ENCODE data around the gene PTPN3. TPM values are rescaled to one million over a fixed set of nuclear protein-coding genes. Genes with fewer than 3 reads are reported as not detected.

PTPN3 gene
- total and polyA plus RNA-seq, 4 donors = 6.3 to 30.3 (median 23.5) TPM

DNA sequence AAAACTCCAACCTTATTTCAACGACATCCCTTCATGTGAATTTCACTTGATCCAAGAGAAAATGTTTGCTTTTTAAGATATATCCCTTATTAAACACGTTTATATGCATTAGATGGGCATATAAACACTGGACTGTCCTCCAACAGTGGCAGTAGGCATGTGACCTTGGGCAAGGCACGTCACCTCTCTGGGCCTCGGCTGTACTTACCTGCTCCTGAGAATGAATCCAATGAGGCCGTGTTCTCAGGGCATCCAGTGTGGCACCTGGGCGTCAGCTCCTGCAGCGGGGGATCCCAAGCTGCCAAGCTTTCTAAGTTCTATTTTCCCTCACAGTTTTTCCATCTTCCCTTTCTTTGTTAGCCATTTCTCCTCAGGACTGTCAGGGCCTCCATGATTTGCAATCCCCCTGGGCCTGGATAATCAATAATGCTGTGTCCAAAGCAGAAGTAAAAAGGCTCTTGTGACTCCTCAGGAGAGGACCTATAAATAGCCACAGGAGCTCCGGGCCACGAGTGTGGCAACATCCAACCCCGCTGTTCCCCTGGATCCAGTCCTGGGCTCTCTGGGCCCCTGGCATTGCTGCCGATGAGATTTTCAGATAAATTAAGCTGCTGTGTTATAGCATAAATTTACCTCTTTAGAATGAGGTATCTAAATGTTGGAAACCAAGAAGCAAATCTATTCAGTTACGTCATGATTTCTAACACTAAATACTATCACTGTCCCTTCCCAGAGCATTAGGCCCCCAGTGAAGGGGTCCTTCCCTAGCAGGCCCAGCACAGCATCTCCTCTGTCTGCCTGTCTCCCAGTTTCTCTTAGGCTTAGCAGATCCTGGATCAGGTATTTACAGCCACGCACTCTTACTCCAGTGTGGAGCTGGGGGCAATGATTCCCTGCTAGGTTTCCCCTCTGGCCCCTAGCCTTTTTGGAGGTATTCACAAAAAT, 76.8 kb downstream of the PTPN3 start:
- WGBS = 86% methylated on average over 13 of the region's 13 CpGs
- H3K9ac ChIP-seq (ENCODE audit: low read depth in 1 of 2, low read length in 2 of 2) = no peak overlapping the region

DNA sequence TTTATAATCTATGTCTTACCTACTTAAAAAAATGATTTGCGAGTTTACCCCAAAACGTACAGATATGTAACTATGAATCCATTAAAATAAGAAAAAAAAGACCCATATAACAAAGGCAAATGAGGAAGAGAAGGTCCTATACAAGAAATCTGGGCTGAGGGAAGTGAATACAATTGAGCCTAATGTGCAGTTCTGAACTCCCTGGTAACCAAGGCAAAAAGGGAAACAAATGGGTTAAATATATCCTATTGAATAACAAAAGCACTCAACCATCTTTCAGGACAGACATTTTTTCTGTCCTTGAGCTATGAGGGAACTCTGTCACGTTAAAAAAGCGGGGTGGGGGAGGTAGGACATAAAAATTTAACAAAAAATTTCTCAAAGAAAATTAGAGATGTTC, 78.6 kb downstream of the PTPN3 start:
- Histone ChIP-seq H3K9ac (ENCODE audit: low read depth in 1 of 2, low read length in 2 of 2) (no peak overlapping the region), H3K9me3 (ENCODE audit: control insufficient read depth in 4 of 4, low read length in 3 of 4) (no peaks in the 10 kb centered on the region), H3K4me3 (ENCODE audit: low read depth in 1 of 3, low read length in 3 of 3) (no peak overlapping the region), H3K27me3 (ENCODE audit: control insufficient read depth in 4 of 4, insufficient read depth in 4 of 4, low read length in 3 of 4) (no peaks in the 10 kb centered on the region), H3K36me3 (ENCODE audit: control insufficient read depth in 4 of 4, insufficient read depth in 3 of 4, low read depth in 1 of 4, low read length in 3 of 4) (peaks cover 5 to 54% (median 40%) of the 10 kb centered on the region in 4 donors), H3K4me1 (ENCODE audit: control insufficient read depth in 4 of 4, insufficient read depth in 4 of 4, low read length in 3 of 4) (no peaks in the 10 kb centered on the region), H3K27ac (ENCODE audit: low read depth in 1 of 2, low read length in 2 of 2) (no peak overlapping the region)
- TF ChIP-seq YY1 (IDR thresholded peaks at IDR 0.05) (no peak), GABPA (IDR thresholded peaks at IDR 0.05 in 1 of 2, conservative IDR thresholded peaks at IDR 0.05 in 1 of 2) (no peak), HNF4A (conservative IDR thresholded peaks at IDR 0.05) (no peak), NR2F2 (IDR thresholded peaks at IDR 0.05) (no peak), FOXA1 (IDR thresholded peaks at IDR 0.05) (no peak), SP1 (IDR thresholded peaks at IDR 0.05) (no peak), ZBTB33 (IDR thresholded peaks at IDR 0.05) (no peak), REST (IDR thresholded peaks at IDR 0.05) (no peak), RAD21 (IDR thresholded peaks at IDR 0.05) (no peak), JUND (IDR thresholded peaks at IDR 0.05) (no peak), HNF4G (IDR thresholded peaks at IDR 0.05) (no peak), TAF1 (conservative IDR thresholded peaks at IDR 0.05) (no peak)
- TF ChIP-seq, protein P1, sequence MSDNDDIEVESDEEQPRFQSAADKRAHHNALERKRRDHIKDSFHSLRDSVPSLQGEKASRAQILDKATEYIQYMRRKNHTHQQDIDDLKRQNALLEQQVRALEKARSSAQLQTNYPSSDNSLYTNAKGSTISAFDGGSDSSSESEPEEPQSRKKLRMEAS (IDR thresholded peaks at IDR 0.05) = no peak
- DNase-seq (ENCODE audit: low spot score) = no peak
- 74% methylated on average over 4 of the region's 4 CpGs for WGBS

More for the DNA sequence above, 76.8 kb downstream of the PTPN3 start:
- no peak for DNase-seq (ENCODE audit: low spot score)
- Histone ChIP-seq H3K27me3 (ENCODE audit: control insufficient read depth in 4 of 4, insufficient read depth in 4 of 4, low read length in 3 of 4) (no peaks in the 10 kb centered on the region), H3K4me1 (ENCODE audit: control insufficient read depth in 4 of 4, insufficient read depth in 4 of 4, low read length in 3 of 4) (no peaks in the 10 kb centered on the region), H3K36me3 (ENCODE audit: control insufficient read depth in 4 of 4, insufficient read depth in 3 of 4, low read depth in 1 of 4, low read length in 3 of 4) (peaks cover 5 to 46% (median 36%) of the 10 kb centered on the region in 4 donors), H3K9me3 (ENCODE audit: control insufficient read depth in 4 of 4, low read length in 3 of 4) (no peaks in the 10 kb centered on the region), H3K27ac (ENCODE audit: low read depth in 1 of 2, low read length in 2 of 2) (no peak overlapping the region), H3K4me3 (ENCODE audit: low read depth in 1 of 3, low read length in 3 of 3) (no peak overlapping the region)
- no peak for TF ChIP-seq SP1 (IDR thresholded peaks at IDR 0.05)
- TF ChIP-seq RAD21 (IDR thresholded peaks at IDR 0.05) = no peak
- TF ChIP-seq HNF4G (IDR thresholded peaks at IDR 0.05) = no peak
- TF ChIP-seq EGR1 (IDR thresholded peaks at IDR 0.05; ENCODE audit: low read depth in 2 of 2) = no peak
- TF ChIP-seq FOXA1 (IDR thresholded peaks at IDR 0.05) = no peak
- no peak for TF ChIP-seq GABPA (IDR thresholded peaks at IDR 0.05 in 1 of 2, conservative IDR thresholded peaks at IDR 0.05 in 1 of 2)
- TF ChIP-seq JUND (IDR thresholded peaks at IDR 0.05) = no peak
- TF ChIP-seq CTCF (IDR thresholded peaks at IDR 0.05; ENCODE audit: low read depth, low read length, missing input control) = no peak
- no peak for TF ChIP-seq HNF4A (conservative IDR thresholded peaks at IDR 0.05)
- TF ChIP-seq RXRA (IDR thresholded peaks at IDR 0.05) = no peak
- no peak for TF ChIP-seq YY1 (IDR thresholded peaks at IDR 0.05)
